BLaER1 treated with 17β-estradiol and CSF1 and Interleukin-3, amounts not matched to agents 10 nM and 100 nM (cell line): ENCODE measurements around the gene DOCK9.

Experiments
- H3K27ac ChIP-seq, 11 experiments: shearing (Covaris generic); formaldehyde crosslinking; 2 replicates each; pipeline ENCODE4 v1.8.1; 2022
- H3K27me3 ChIP-seq, 11 experiments: shearing (Covaris generic); formaldehyde crosslinking; 2 replicates each; pipeline ENCODE4 v1.8.1; 2022
- H3K36me3 ChIP-seq, 11 experiments: shearing (Covaris generic); formaldehyde crosslinking; 2 replicates each; pipeline ENCODE4 v1.8.1; 2022
- H3K4me1 ChIP-seq, 10 experiments: shearing (Covaris generic); formaldehyde crosslinking; 2 replicates each; pipeline ENCODE4 v1.8.1; 2022
- H3K4me2 ChIP-seq, 11 experiments: shearing (Covaris generic); formaldehyde crosslinking; 2 replicates each; pipeline ENCODE4 v1.8.1; 2022
- H3K4me3 ChIP-seq, 10 experiments: shearing (Covaris generic); formaldehyde crosslinking; 2 replicates each; pipeline ENCODE4 v1.8.1; 2022
- H3K9ac ChIP-seq, 11 experiments: shearing (Covaris generic); formaldehyde crosslinking; 2 replicates each; pipeline ENCODE4 v1.8.1; 2022
- H3K9me3 ChIP-seq, 11 experiments: shearing (Covaris generic); formaldehyde crosslinking; replicated peaks in 1 of 11; 2 replicates each; pipeline ENCODE4 v1.8.1; 2022
- H4K20me1 ChIP-seq, 11 experiments: shearing (Covaris generic); formaldehyde crosslinking; 2 replicates each; pipeline ENCODE4 v1.8.1; 2022
- Cebpa-rat ChIP-seq, 11 experiments: shearing (Covaris generic); IDR thresholded peaks; 2 replicates each; pipeline ENCODE4 v1.8.1; 2022

The DOCK9 gene

GRCh38 chr13:98923641-98924397 is 54.0 kb downstream of the DOCK9 start:
- Histone ChIP-seq H3K9ac (no peak overlapping the region), H3K27ac (no peak overlapping the region), H3K4me3 (no peak overlapping the region), H3K4me1 (peaks cover 4 to 21% (median 12%) of the 10 kb centered on the region in 10 experiments), H4K20me1 (no peaks in the 10 kb centered on the region), H3K36me3 (peaks cover 0 to 11% (median 0%) of the 10 kb centered on the region in 11 experiments; a peak in 5 of 22 replicates), H3K27me3 (no peaks in the 10 kb centered on the region), H3K9me3 (peaks cover 0 to 11% (median 0%) of the 10 kb centered on the region in 11 experiments; a peak in 1 of 22 replicates), H3K4me2 (no peak overlapping the region)
- no peak for TF ChIP-seq Cebpa-rat (IDR thresholded peaks at IDR 0.05)

- Histone ChIP-seq H3K9me3 (peaks cover 0 to 11% (median 0%) of the 10 kb centered on the region in 11 experiments; a peak in 1 of 22 replicates), H3K36me3 (peaks cover 0 to 11% (median 0%) of the 10 kb centered on the region in 11 experiments; a peak in 5 of 22 replicates), H4K20me1 (no peaks in the 10 kb centered on the region), H3K27me3 (no peaks in the 10 kb centered on the region), H3K4me2 (no peak overlapping the region), H3K9ac (no peak overlapping the region), H3K4me3 (no peak overlapping the region), H3K4me1 (peaks cover 8 to 30% (median 24%) of the 10 kb centered on the region in 10 experiments), H3K27ac (no peak overlapping the region)
- no peak for TF ChIP-seq Cebpa-rat (IDR thresholded peaks at IDR 0.05)
Measured at GRCh38 chr13:98922306-98922705, 55.6 kb downstream of the DOCK9 start.

GRCh38 chr13:98921786-98922185 is 56.1 kb downstream of the DOCK9 start:
- H3K9me3 ChIP-seq: peaks cover 0 to 11% (median 0%) of the 10 kb centered on the region in 11 experiments; a peak in 1 of 22 replicates
- peaks cover 0 to 11% (median 0%) of the 10 kb centered on the region in 11 experiments; a peak in 5 of 22 replicates for H3K36me3 ChIP-seq
- H3K9ac ChIP-seq: no peak overlapping the region
- no peaks in the 10 kb centered on the region for H3K27me3 ChIP-seq
- no peak for TF ChIP-seq Cebpa-rat (IDR thresholded peaks at IDR 0.05)
- no peak overlapping the region for H3K4me2 ChIP-seq
- H3K27ac ChIP-seq: no peak overlapping the region
- H3K4me1 ChIP-seq: peaks cover 8 to 34% (median 24%) of the 10 kb centered on the region in 10 experiments
- H3K4me3 ChIP-seq: no peak overlapping the region
- no peaks in the 10 kb centered on the region for H4K20me1 ChIP-seq

- Histone ChIP-seq H3K9ac (no peak overlapping the region), H3K4me1 (peaks cover 8 to 34% (median 24%) of the 10 kb centered on the region in 10 experiments)
- TF ChIP-seq Cebpa-rat (IDR thresholded peaks at IDR 0.05): no peak
Measured at GRCh38 chr13:98921015-98921580, 56.8 kb downstream of the DOCK9 start.

GRCh38 chr13:98919566-98919965 is 58.3 kb downstream of the DOCK9 start:
- H3K9me3 ChIP-seq: peaks cover 0 to 11% (median 0%) of the 10 kb centered on the region in 11 experiments; a peak in 1 of 22 replicates
- no peak overlapping the region for H3K4me3 ChIP-seq
- no peaks in the 10 kb centered on the region for H3K27me3 ChIP-seq
- no peaks in the 10 kb centered on the region for H4K20me1 ChIP-seq
- peak overlapping the region in 8 of 11 experiments; percentile 27 to 70 (median 43); a peak in 14 of 22 replicates for H3K27ac ChIP-seq
- peak overlapping the region in 10 of 11 experiments; percentile 40 to 77 (median 68); a peak in 19 of 22 replicates for H3K4me2 ChIP-seq
- H3K4me1 ChIP-seq: peaks cover 8 to 34% (median 24%) of the 10 kb centered on the region in 10 experiments
- TF ChIP-seq Cebpa-rat (IDR thresholded peaks at IDR 0.05): no peak
- H3K9ac ChIP-seq: no peak overlapping the region; a peak in 1 of 22 replicates
- peaks cover 0 to 11% (median 0%) of the 10 kb centered on the region in 11 experiments; a peak in 5 of 22 replicates for H3K36me3 ChIP-seq

More at GRCh38 chr13:98921015-98921580, 56.8 kb downstream of the DOCK9 start:
- Histone ChIP-seq H3K4me3 (no peak overlapping the region), H3K4me2 (no peak overlapping the region), H4K20me1 (no peaks in the 10 kb centered on the region), H3K36me3 (peaks cover 0 to 11% (median 0%) of the 10 kb centered on the region in 11 experiments; a peak in 5 of 22 replicates), H3K27ac (no peak overlapping the region), H3K9me3 (peaks cover 0 to 11% (median 0%) of the 10 kb centered on the region in 11 experiments; a peak in 1 of 22 replicates), H3K27me3 (no peaks in the 10 kb centered on the region)

- Histone ChIP-seq H3K36me3 (peaks cover 0 to 11% (median 0%) of the 10 kb centered on the region in 11 experiments; a peak in 5 of 22 replicates), H3K4me1 (peaks cover 9 to 42% (median 26%) of the 10 kb centered on the region in 10 experiments), H3K27me3 (no peaks in the 10 kb centered on the region), H3K9me3 (peaks cover 0 to 11% (median 0%) of the 10 kb centered on the region in 11 experiments; a peak in 1 of 22 replicates), H3K9ac (no peak overlapping the region), H3K4me3 (no peak overlapping the region; a peak in 1 of 20 replicates), H3K4me2 (peak overlapping the region; percentile 28 to 77 (median 68); a peak in 21 of 22 replicates), H4K20me1 (no peaks in the 10 kb centered on the region), H3K27ac (peak overlapping the region in 7 of 11 experiments; percentile 30 to 70 (median 50); a peak in 10 of 22 replicates)
- 0 out of 22 replicates have a peak, but pooled peaks of 1 of the 11 experiments have one; percentile 23 for TF ChIP-seq Cebpa-rat (IDR thresholded peaks at IDR 0.05)
Measured at GRCh38 chr13:98918771-98919170, 59.1 kb downstream of the DOCK9 start.

- no peak overlapping the region for H3K9ac ChIP-seq
- 0 out of 22 replicates have a peak overlapping the region, but pooled peaks of 1 of the 11 experiments have one; percentile 3 for H3K4me2 ChIP-seq
- H3K27ac ChIP-seq: peak overlapping the region in 1 of 11 experiments; percentile 70; a peak in 2 of 22 replicates
- H4K20me1 ChIP-seq: no peaks in the 10 kb centered on the region
- peaks cover 0 to 11% (median 0%) of the 10 kb centered on the region in 11 experiments; a peak in 5 of 22 replicates for H3K36me3 ChIP-seq
- H3K9me3 ChIP-seq: peaks cover 0 to 6% (median 0%) of the 10 kb centered on the region in 11 experiments; a peak in 1 of 22 replicates
- no peaks in the 10 kb centered on the region for H3K27me3 ChIP-seq
- H3K4me3 ChIP-seq: no peak overlapping the region
- no peak for TF ChIP-seq Cebpa-rat (IDR thresholded peaks at IDR 0.05)
- H3K4me1 ChIP-seq: peaks cover 13 to 51% (median 29%) of the 10 kb centered on the region in 10 experiments
Measured at GRCh38 chr13:98917116-98917515, 60.7 kb downstream of the DOCK9 start.

GRCh38 chr13:98916403-98916802 is 61.5 kb downstream of the DOCK9 start:
- Histone ChIP-seq H3K36me3 (0 out of 22 replicates have a peak, but pooled peaks cover 0 to 4% (median 0%) of the 10 kb centered on the region in 11 experiments), H3K9me3 (no peaks in the 10 kb centered on the region), H3K27ac (no peak overlapping the region), H3K27me3 (no peaks in the 10 kb centered on the region), H4K20me1 (no peaks in the 10 kb centered on the region), H3K4me1 (peaks cover 13 to 51% (median 29%) of the 10 kb centered on the region in 10 experiments), H3K4me2 (no peak overlapping the region), H3K9ac (no peak overlapping the region), H3K4me3 (no peak overlapping the region)
- TF ChIP-seq Cebpa-rat (IDR thresholded peaks at IDR 0.05): no peak
